C4-2B (cell line): ENCODE data around the gene POU5F2.

Source experiments
- H3K27ac ChIP-seq: fragments of 450-650 bp; 2 replicates; pipeline ENCODE4 v1.5.1; 2017
- CTCF ChIP-seq: fragments of 450-650 bp; conservative IDR thresholded peaks from 2 replicates; pipeline ENCODE4 v1.5.1; 2017; ENCODE audit warnings: mild to moderate bottlenecking
- ZFX ChIP-seq: fragments of 450-650 bp; IDR thresholded peaks from 2 replicates; pipeline ENCODE4 v1.6.1; 2017

POU5F2 gene

GRCh38 chr5:93717162-93717561, 24.2 kb downstream of the POU5F2 start:
- H3K27ac ChIP-seq = no peak overlapping the region
- TF ChIP-seq ZFX = no peak
- no peak for TF ChIP-seq CTCF

GRCh38 chr5:93716453-93716852, 24.9 kb downstream of the POU5F2 start:
- H3K27ac ChIP-seq = no peak overlapping the region
- no peak for TF ChIP-seq ZFX
- TF ChIP-seq CTCF = no peak

GRCh38 chr5:93715761-93716160, 25.6 kb downstream of the POU5F2 start:
- TF ChIP-seq ZFX = no peak
- no peak for TF ChIP-seq CTCF
- H3K27ac ChIP-seq = no peak overlapping the region

GRCh38 chr5:93715327-93715726, 26.1 kb downstream of the POU5F2 start:
- no peak overlapping the region for H3K27ac ChIP-seq
- TF ChIP-seq ZFX = no peak
- no peak for TF ChIP-seq CTCF

GRCh38 chr5:93708442-93708841, 33.0 kb downstream of the POU5F2 start:
- TF ChIP-seq ZFX (no peak), CTCF (no peak)
- H3K27ac ChIP-seq = no peak overlapping the region

- no peak overlapping the region for H3K27ac ChIP-seq
- TF ChIP-seq ZFX = no peak
- TF ChIP-seq CTCF = no peak
Observed at GRCh38 chr5:93705896-93706295, 35.5 kb downstream of the POU5F2 start.

GRCh38 chr5:93704996-93705395, 36.4 kb downstream of the POU5F2 start:
- no peak overlapping the region for H3K27ac ChIP-seq
- TF ChIP-seq ZFX = no peak
- TF ChIP-seq CTCF = no peak
